ENCODE data around the gene FZR1.
"Not testable (repeated sequence)": the region's sequence is repeated elsewhere in the genome, so short reads cannot be mapped to it uniquely, and the experiment has no call there.

FZR1 gene

DNA sequence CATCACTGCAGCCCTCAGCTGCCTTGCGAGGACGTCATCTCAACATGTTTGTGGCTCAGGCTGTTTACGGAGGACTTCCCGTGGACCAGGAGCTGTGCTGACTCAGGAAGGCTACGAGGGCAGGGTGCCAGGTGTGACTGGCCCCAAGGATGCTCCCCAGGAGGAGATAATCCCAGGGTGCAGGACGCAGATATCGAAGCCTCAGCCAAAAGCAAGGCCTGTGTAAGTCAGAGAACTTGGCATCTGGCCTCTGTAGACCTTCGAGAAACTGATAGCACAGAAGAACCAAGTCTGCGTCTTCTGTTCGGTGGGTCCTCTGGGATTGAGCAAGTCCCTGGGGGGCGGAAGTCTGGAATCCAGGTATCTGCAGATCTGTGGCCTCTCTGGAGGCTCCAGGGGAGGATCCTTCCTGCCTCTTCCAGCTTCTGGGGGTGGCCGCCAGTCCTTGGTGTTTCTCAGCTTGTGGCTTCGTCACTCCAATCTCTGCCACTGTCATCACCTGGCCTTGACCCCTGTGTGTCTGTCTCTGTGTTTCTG is 3.0 kb upstream of the FZR1 start:
- Mint-ChIP-seq H3K36me3 (ENCODE audit: low read depth) (peaks cover 4% of the 10 kb centered on the region), H3K9me3 (no peaks in the 10 kb centered on the region), H3K4me1 (peaks cover 29% of the 10 kb centered on the region), H3K4me3 (peak overlapping the region in 2 of 3 experiments; percentile 30 to 72), H3K27me3 (ENCODE audit: low read depth) (no peaks in the 10 kb centered on the region), H3K27ac (peak overlapping the region in 1 of 3 experiments; percentile 38)
- TF ChIP-seq, protein P1, sequence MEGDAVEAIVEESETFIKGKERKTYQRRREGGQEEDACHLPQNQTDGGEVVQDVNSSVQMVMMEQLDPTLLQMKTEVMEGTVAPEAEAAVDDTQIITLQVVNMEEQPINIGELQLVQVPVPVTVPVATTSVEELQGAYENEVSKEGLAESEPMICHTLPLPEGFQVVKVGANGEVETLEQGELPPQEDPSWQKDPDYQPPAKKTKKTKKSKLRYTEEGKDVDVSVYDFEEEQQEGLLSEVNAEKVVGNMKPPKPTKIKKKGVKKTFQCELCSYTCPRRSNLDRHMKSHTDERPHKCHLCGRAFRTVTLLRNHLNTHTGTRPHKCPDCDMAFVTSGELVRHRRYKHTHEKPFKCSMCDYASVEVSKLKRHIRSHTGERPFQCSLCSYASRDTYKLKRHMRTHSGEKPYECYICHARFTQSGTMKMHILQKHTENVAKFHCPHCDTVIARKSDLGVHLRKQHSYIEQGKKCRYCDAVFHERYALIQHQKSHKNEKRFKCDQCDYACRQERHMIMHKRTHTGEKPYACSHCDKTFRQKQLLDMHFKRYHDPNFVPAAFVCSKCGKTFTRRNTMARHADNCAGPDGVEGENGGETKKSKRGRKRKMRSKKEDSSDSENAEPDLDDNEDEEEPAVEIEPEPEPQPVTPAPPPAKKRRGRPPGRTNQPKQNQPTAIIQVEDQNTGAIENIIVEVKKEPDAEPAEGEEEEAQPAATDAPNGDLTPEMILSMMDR (IDR thresholded peaks at IDR 0.05; ENCODE audit: unreplicated experiment in 3 of 3), result no peak

DNA sequence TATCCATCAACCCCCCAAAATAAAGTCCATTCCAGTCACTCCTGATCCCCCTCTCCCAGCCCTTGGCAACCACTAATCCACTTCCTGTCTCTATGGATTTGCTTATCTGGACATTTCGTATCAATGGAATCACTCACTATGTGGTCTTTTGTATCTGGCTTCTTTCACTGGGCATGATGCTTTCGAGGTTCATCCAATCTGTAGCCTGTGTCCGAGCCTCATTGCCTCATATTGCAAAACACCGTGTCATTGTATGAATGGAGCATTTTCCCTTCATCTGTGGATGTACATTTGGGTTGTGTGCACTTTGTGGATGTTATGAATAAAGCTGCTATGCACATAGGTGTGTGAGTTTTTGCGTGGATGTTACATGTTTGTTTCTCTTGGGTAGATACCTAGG is 1.4 kb upstream of the FZR1 start:
- Mint-ChIP-seq H3K36me3 (ENCODE audit: low read depth) (peaks cover 9% of the 10 kb centered on the region), H3K4me3 (peak overlapping the region; percentile 58 to 94 (median 89)), H3K27ac (peak overlapping the region; percentile 24 to 60 (median 46)), H3K27me3 (ENCODE audit: low read depth) (no peaks in the 10 kb centered on the region), H3K4me1 (peaks cover 32% of the 10 kb centered on the region), H3K9me3 (no peaks in the 10 kb centered on the region)
- TF ChIP-seq, protein P1 (IDR thresholded peaks at IDR 0.05; ENCODE audit: unreplicated experiment in 3 of 3), result no peak

DNA sequence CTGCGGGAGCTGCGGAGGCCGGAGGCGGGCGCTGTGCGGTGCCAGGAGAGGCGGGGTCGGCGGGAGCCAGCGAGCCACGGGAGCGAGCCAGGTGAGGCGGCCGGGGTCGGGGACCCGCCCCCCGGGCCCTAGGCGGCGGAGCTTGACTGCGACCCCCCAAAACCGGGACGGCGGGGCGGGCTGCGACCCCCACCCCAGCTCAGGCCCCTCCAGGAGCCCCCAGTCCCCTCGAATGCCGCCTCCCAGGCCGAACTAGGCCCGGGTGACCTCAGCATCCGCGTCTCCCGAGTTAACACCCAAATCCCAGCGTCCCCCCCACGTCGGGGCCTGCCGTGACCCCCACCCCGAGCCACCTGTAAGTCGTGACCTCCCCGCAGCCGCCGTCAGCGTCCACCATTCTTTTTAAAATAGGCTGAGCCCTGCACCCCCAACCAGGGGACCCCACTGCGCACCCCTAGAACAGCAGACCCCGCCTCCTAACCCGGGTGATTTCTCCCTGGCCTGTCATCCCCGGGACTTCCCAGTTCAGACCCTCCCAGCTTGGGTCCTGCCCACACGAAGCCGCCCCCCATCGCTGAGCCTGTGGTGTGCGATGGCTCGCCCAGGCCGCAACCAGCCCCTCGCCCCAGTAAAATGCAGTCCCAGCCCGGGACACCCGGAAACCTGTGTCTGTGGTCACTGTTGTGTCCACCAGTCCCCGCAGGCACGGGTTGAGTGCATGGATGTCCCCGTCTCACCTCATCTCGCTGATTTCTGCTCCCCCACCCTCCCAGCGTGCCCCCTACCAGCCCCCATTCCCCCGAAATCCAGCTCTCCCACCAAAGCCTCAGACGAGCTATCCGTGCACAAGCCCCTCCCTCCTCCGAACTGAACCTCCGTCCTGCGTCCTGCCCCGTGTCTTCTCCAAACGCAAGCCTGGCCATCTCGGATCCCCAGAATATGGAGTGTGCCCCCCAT is 551 bp downstream of the FZR1 start:
- H3K36me3 Mint-ChIP-seq (ENCODE audit: low read depth), result peaks cover 17% of the 10 kb centered on the region
- TF ChIP-seq, protein P1 (IDR thresholded peaks at IDR 0.05; ENCODE audit: unreplicated experiment in 3 of 3), result no peak
- H3K4me1 Mint-ChIP-seq, result peaks cover 26% of the 10 kb centered on the region
- no peaks in the 10 kb centered on the region for H3K9me3 Mint-ChIP-seq
- H3K4me3 Mint-ChIP-seq, result peak overlapping the region; percentile 93 to 96 (median 93)
- H3K27ac Mint-ChIP-seq, result peak overlapping the region; percentile 50 to 87 (median 86)
- no peaks in the 10 kb centered on the region for H3K27me3 Mint-ChIP-seq (ENCODE audit: low read depth)

DNA sequence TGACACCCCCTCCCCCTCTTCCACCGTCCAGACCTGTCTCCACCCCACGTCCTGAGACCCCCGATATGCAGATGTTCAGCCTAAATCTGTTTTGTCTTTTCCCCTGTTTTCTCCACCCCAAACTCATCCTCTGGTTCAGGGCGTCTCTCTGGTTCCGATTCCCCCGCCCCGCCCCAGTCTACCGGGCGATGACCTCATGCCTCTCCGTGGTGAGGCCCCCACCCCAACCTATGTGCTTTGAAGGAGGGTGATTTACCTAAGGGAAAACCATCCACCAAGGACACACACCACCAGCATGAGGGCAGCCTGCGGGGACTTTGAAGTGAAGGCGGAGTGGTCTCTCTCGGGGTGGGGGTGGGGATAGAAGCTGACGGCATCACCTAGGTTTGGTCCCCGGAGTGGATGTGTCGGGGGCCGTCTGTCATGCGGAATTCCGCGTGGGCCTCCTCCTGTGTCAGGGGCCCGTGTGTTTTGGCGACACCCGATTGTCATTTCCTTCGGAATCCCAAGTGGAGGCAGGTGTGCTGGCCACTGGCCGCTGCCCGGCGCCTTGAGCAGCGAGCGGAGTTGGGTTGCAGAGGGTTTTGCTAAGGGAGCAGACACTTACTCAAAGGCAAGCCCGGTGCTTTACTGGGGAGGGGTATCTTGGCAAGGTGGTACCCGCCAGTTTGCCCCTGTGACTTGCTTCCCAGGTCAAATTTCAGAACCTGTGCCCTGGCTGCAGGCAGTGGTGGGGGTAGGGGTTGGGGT is 1.4 kb downstream of the FZR1 start:
- H3K27me3 Mint-ChIP-seq (ENCODE audit: low read depth), result no peaks in the 10 kb centered on the region
- H3K36me3 Mint-ChIP-seq (ENCODE audit: low read depth), result peaks cover 17% of the 10 kb centered on the region
- TF ChIP-seq, protein P1 (IDR thresholded peaks at IDR 0.05; ENCODE audit: unreplicated experiment in 3 of 3), result no peak
- H3K4me1 Mint-ChIP-seq, result peaks cover 26% of the 10 kb centered on the region
- H3K9me3 Mint-ChIP-seq, result no peaks in the 10 kb centered on the region
- H3K4me3 Mint-ChIP-seq, result peak overlapping the region; percentile 93 to 96 (median 93)
- peak overlapping the region; percentile 50 to 87 (median 86) for H3K27ac Mint-ChIP-seq

DNA sequence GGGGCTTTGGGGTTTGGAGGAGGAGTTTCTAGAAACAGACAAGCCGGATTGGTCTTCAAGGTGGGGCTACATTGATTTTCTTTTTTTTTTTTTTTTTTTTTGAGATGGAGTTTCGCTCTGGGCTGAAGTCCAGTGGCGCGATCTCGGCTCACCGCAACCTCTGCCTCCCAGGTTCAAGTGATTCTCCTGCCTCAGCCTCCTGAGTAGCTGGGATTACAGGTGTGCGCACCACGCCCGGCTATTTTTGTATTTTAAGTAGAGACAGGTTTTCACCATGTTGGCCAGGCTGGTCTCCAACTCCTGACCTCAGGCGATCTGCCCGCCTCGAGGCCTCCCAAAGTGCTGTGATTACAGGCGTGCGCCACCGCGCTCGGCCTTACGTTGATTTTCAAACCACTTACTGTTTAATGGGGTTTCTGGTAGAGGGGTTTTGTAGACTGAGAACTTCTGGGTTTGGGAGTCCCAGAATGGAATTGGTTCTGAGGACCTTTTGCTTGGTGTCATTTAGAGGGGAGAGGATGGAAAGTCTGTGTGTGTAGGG is 2.1 kb downstream of the FZR1 start:
- H3K27me3 Mint-ChIP-seq (ENCODE audit: low read depth); H3K9me3 Mint-ChIP-seq: not testable (repeated sequence)
- Mint-ChIP-seq H3K27ac (peak overlapping the region in 1 of 3 experiments; percentile 20), H3K4me1 (peaks cover 26% of the 10 kb centered on the region), H3K36me3 (ENCODE audit: low read depth) (peaks cover 17% of the 10 kb centered on the region), H3K4me3 (peak overlapping the region; percentile 93 to 96 (median 93))
